Neural progenitor cell (in vitro differentiated cells): ENCODE results near the gene GRIPAP1. TPM values are rescaled to one million over a fixed set of nuclear protein-coding genes. Genes with fewer than 3 reads are reported as not detected.
A peak's percentile ranks its signal among the peaks of the same experiment; 100 is the strongest.

Experiments
- DNase-seq: peaks from one replicate; pipeline ENCODE4 v3.0.0-alpha.2; 2016; ENCODE audit warnings: low spot score
- H2AFZ ChIP-seq: fragments of 200-600 bp; sonication (generic); replicated peaks from 2 replicates; pipeline ENCODE4 v1.6.1; 2016; ENCODE audit warnings: antibody characterized with exemption
- H3F3A ChIP-seq: fragments of 200-600 bp; sonication (generic); 2 replicates; pipeline ENCODE4 v1.6.1; 2016; ENCODE audit warnings: antibody characterized with exemption, low read depth
- H3K27ac ChIP-seq: fragments of 200-600 bp; sonication (generic); 2 replicates; pipeline ENCODE4 v1.5.1; 2016; ENCODE audit warnings: mild to moderate bottlenecking
- H3K27me3 ChIP-seq: fragments of 200-600 bp; sonication (generic); 2 replicates; pipeline ENCODE4 v1.6.1; 2016; ENCODE audit warnings: mild to moderate bottlenecking, moderate library complexity
- H3K36me3 ChIP-seq: fragments of 200-600 bp; sonication (generic); 2 replicates; pipeline ENCODE4 v1.5.1; 2016
- H3K4me1 ChIP-seq: fragments of 200-600 bp; sonication (generic); 2 replicates; pipeline ENCODE4 v1.6.1; 2016; ENCODE audit warnings: mixed run types
- H3K4me2 ChIP-seq: fragments of 200-600 bp; sonication (generic); 2 replicates; pipeline ENCODE4 v1.6.1; 2016
- H3K4me3 ChIP-seq: fragments of 200-600 bp; sonication (generic); 2 replicates; pipeline ENCODE4 v1.5.1; 2016
- H3K79me2 ChIP-seq: fragments of 200-600 bp; sonication (generic); 2 replicates; pipeline ENCODE4 v1.6.1; 2016; ENCODE audit warnings: low read depth
- H3K9ac ChIP-seq: fragments of 200-600 bp; sonication (generic); 2 replicates; pipeline ENCODE4 v1.6.1; 2016
- H3K9me3 ChIP-seq: fragments of 200-600 bp; sonication (generic); 2 replicates; pipeline ENCODE4 v1.5.1; 2016; ENCODE audit warnings: low read depth
- H4K20me1 ChIP-seq: fragments of 200-600 bp; sonication (generic); 2 replicates; pipeline ENCODE4 v1.6.1; 2016; ENCODE audit warnings: low read depth
- H3K27ac Mint-ChIP-seq: 3 replicates; pipeline ENCODE4 v1.8.0; 2021; ENCODE audit warnings: mixed read lengths
- H3K27me3 Mint-ChIP-seq: 2 replicates; pipeline ENCODE4 v1.8.0; 2022; ENCODE audit warnings: low read depth, mild to moderate bottlenecking, inconsistent platforms, moderate library complexity, mixed read lengths; ENCODE audit not compliant: insufficient read depth
- H3K36me3 Mint-ChIP-seq: 3 replicates; pipeline ENCODE4 v1.8.0; 2021; ENCODE audit warnings: mixed read lengths
- H3K4me1 Mint-ChIP-seq: 3 replicates; pipeline ENCODE4 v1.8.0; 2021; ENCODE audit warnings: mixed read lengths
- H3K4me3 Mint-ChIP-seq: 3 replicates; pipeline ENCODE4 v1.8.0; 2021; ENCODE audit warnings: mild to moderate bottlenecking, moderate library complexity, mixed read lengths
- H3K9me3 Mint-ChIP-seq: 3 replicates; pipeline ENCODE4 v1.8.0; 2020; ENCODE audit warnings: mixed read lengths
- CTCF ChIP-seq: fragments of 200-600 bp; sonication (generic); IDR thresholded peaks from 2 replicates; pipeline ENCODE4 v1.5.1; 2017; ENCODE audit warnings: antibody characterized with exemption, mild to moderate bottlenecking
- EZH2 ChIP-seq: fragments of 200-600 bp; sonication (generic); IDR thresholded peaks from 2 replicates; pipeline ENCODE4 v1.6.1; 2017; ENCODE audit warnings: antibody characterized with exemption, mild to moderate bottlenecking, moderate library complexity
- EZH2phosphoT487 ChIP-seq: fragments of 200-600 bp; sonication (generic); IDR thresholded peaks from 2 replicates; pipeline ENCODE4 v1.6.1; 2017; ENCODE audit warnings: antibody characterized with exemption
- total RNA-seq: library from RNA; depleted of rRNA; stranded (reverse); fragments of >200 nt; gene quantifications from 2 replicates; pipeline ENCODE4 v1.2.3, GENCODE V29; 2015; ENCODE audit warnings: low replicate concordance

GRIPAP1 gene
- total RNA-seq, 1 donor from 2014 or later: 30.1 TPM

- no peak overlapping the region for H3K27ac Mint-ChIP-seq
Observed at GRCh38 chrX:48935301-48935670, 66.8 kb downstream of the GRIPAP1 start.

GRCh38 chrX:48934581-48935300, 67.3 kb downstream of the GRIPAP1 start:
- TF ChIP-seq EZH2phosphoT487 (no peak), CTCF (no peak), EZH2 (no peak)
- Histone ChIP-seq H3F3A (peaks cover 3% of the 10 kb centered on the region), H3K79me2 (peaks cover 35% of the 10 kb centered on the region), H3K4me3 (no peak overlapping the region), H2AFZ (no peak overlapping the region), H3K4me2 (no peak overlapping the region), H3K9me3 (no peaks in the 10 kb centered on the region), H3K4me1 (no peaks in the 10 kb centered on the region), H4K20me1 (peaks cover 15% of the 10 kb centered on the region), H3K27ac (no peak overlapping the region), H3K9ac (no peak overlapping the region), H3K27me3 (no peaks in the 10 kb centered on the region), H3K36me3 (no peaks in the 10 kb centered on the region)
- Mint-ChIP-seq H3K4me3 (peak overlapping the region; percentile 27), H3K9me3 (peaks cover 14% of the 10 kb centered on the region), H3K27me3 (peaks cover 2% of the 10 kb centered on the region), H3K4me1 (no peaks in the 10 kb centered on the region), H3K27ac (no peak overlapping the region), H3K36me3 (peaks cover 10% of the 10 kb centered on the region)
- DNase-seq: no peak

More at GRCh38 chrX:48935301-48935670, 66.8 kb downstream of the GRIPAP1 start:
- H2AFZ ChIP-seq: no peak overlapping the region
- peaks cover 3% of the 10 kb centered on the region for H3F3A ChIP-seq
- H3K4me1 ChIP-seq: no peaks in the 10 kb centered on the region
- no peak for TF ChIP-seq EZH2phosphoT487
- TF ChIP-seq EZH2: no peak
- no peak for TF ChIP-seq CTCF
- H3K79me2 ChIP-seq: peaks cover 41% of the 10 kb centered on the region
- H3K4me3 ChIP-seq: no peak overlapping the region
- H3K36me3 Mint-ChIP-seq: peaks cover 7% of the 10 kb centered on the region
- H3K27me3 ChIP-seq: no peaks in the 10 kb centered on the region
- H3K4me3 Mint-ChIP-seq: no peak overlapping the region
- H3K27ac ChIP-seq: no peak overlapping the region
- no peak for DNase-seq
- H3K36me3 ChIP-seq: no peaks in the 10 kb centered on the region
- no peaks in the 10 kb centered on the region for H3K4me1 Mint-ChIP-seq
- H3K9me3 ChIP-seq: no peaks in the 10 kb centered on the region
- H3K9me3 Mint-ChIP-seq: peaks cover 14% of the 10 kb centered on the region
- H3K4me2 ChIP-seq: no peak overlapping the region
- no peak overlapping the region for H3K9ac ChIP-seq
- peaks cover 2% of the 10 kb centered on the region for H3K27me3 Mint-ChIP-seq
- peaks cover 15% of the 10 kb centered on the region for H4K20me1 ChIP-seq

GRCh38 chrX:48933757-48934156, 68.3 kb downstream of the GRIPAP1 start:
- Mint-ChIP-seq H3K9me3 (peaks cover 10% of the 10 kb centered on the region), H3K27ac (no peak overlapping the region), H3K36me3 (peaks cover 10% of the 10 kb centered on the region), H3K27me3 (peaks cover under 1% of the 10 kb centered on the region), H3K4me3 (no peak overlapping the region), H3K4me1 (no peaks in the 10 kb centered on the region)
- no peaks in the 10 kb centered on the region for H3K27me3 ChIP-seq
- no peak overlapping the region for H2AFZ ChIP-seq
- peaks cover 25% of the 10 kb centered on the region for H3K79me2 ChIP-seq
- no peak overlapping the region for H3K4me3 ChIP-seq
- no peak overlapping the region for H3K27ac ChIP-seq
- no peaks in the 10 kb centered on the region for H3K9me3 ChIP-seq
- TF ChIP-seq CTCF (no peak), EZH2 (no peak), EZH2phosphoT487 (no peak)
- H3K4me1 ChIP-seq: no peaks in the 10 kb centered on the region
- no peaks in the 10 kb centered on the region for H3K36me3 ChIP-seq
- peaks cover 5% of the 10 kb centered on the region for H3F3A ChIP-seq
- no peak overlapping the region for H3K4me2 ChIP-seq
- H3K9ac ChIP-seq: no peak overlapping the region
- DNase-seq: no peak
- H4K20me1 ChIP-seq: peaks cover 15% of the 10 kb centered on the region
